Panc1 (cell line): Measurements from ENCODE around the gene SIX3. TPM values are rescaled to one million over a fixed set of nuclear protein-coding genes. Genes with fewer than 3 reads are reported as not detected.

ENCODE experiments used
- ATAC-seq: fragments of 200-7000 bp; cut with Tn5 transposase; 2 replicates; pipeline ENCODE4 v1.9.1; 2020; ENCODE audit warnings: mild to moderate bottlenecking, moderate library complexity
- BruUV-seq: library from RNA; stranded (reverse); fragments of 400-500 nt; replicated peaks from 2 replicates; lab custom pipeline; 2021; lab: Mats Ljungman, UMichigan
- CTCF ChIA-PET: fragments of 300-600 bp; sonication (Branson Sonifier 250); formaldehyde crosslinking; loops from one replicate; lab custom pipeline; 2022; ENCODE audit warnings: antibody characterized with exemption; lab: Charles Lee
- POLR2A ChIA-PET: fragments of 300-600 bp; sonication (Branson Sonifier 250); formaldehyde crosslinking; loops from one replicate; lab custom pipeline; 2022; ENCODE audit warnings: antibody characterized with exemption; lab: Charles Lee
- DNase-seq: peaks from one replicate; pipeline ENCODE4 v3.0.0-alpha.2; 2010; ENCODE audit warnings: low read depth, low spot score
- H3K27ac ChIP-seq: 2 replicates; pipeline ENCODE4 v1.5.1; 2011; ENCODE audit warnings: mild to moderate bottlenecking, low read length, inconsistent platforms
- H3K27me3 ChIP-seq: fragments of 200-500 bp; sonication (Bioruptor generic); 2 replicates; pipeline ENCODE4 v1.6.0; 2014; ENCODE audit warnings: low read length, inconsistent platforms; ENCODE audit not compliant: control insufficient read depth, insufficient read depth
- H3K36me3 ChIP-seq: fragments of 200-500 bp; sonication (Bioruptor generic); 2 replicates; pipeline ENCODE4 v1.5.1; 2014; ENCODE audit warnings: inconsistent platforms, mild to moderate bottlenecking, low read length, moderate library complexity; ENCODE audit not compliant: control insufficient read depth, insufficient read depth
- H3K4me1 ChIP-seq: 2 replicates; pipeline ENCODE4 v1.5.1; 2011; ENCODE audit warnings: inconsistent platforms, mild to moderate bottlenecking, low read length, moderate library complexity; ENCODE audit not compliant: control insufficient read depth, insufficient read depth
- H3K4me3 ChIP-seq, 2 experiments: 2 replicates each; pipeline ENCODE4 v1.5.1; 2011 to 2012; ENCODE audit warnings: low read depth in 2 of 2, low read length in 2 of 2, mild to moderate bottlenecking in 2 of 2, inconsistent platforms in 1 of 2, moderate library complexity in 1 of 2
- H3K9me3 ChIP-seq: fragments of 200-500 bp; sonication (Bioruptor generic); 2 replicates; pipeline ENCODE4 v1.5.1; 2014; ENCODE audit warnings: low read depth, mild to moderate bottlenecking, inconsistent platforms, low read length, moderate library complexity; ENCODE audit not compliant: control insufficient read depth, insufficient read depth
- POLR2AphosphoS5 ChIP-seq: IDR thresholded peaks from 2 replicates; pipeline ENCODE4 v1.6.1; 2012; ENCODE audit warnings: mild to moderate bottlenecking, low read depth, low read length, moderate library complexity
- SIN3A ChIP-seq: IDR thresholded peaks from 2 replicates; pipeline ENCODE4 v1.6.1; 2012; ENCODE audit warnings: low read depth, mild to moderate bottlenecking, low read length, moderate library complexity, borderline replicate concordance; ENCODE audit not compliant: insufficient read depth
- TCF7L2 ChIP-seq: IDR thresholded peaks from 2 replicates; pipeline ENCODE4 v1.6.1; 2011; ENCODE audit warnings: mild to moderate bottlenecking, low read depth, low read length, inconsistent platforms
- in situ Hi-C: cut with HindIII; loops from 2 replicates; pipeline ENCODE4 v1.10.0; 2016; ENCODE audit warnings: low sequenced_read_pairs, low pct_unique_long_range_greater_than_20kb
- intact Hi-C: fragments of 100-400 bp; cut with micrococcal nuclease; formaldehyde crosslinking; loops from one replicate; pipeline ENCODE4 v1.10.0; 2022; ENCODE audit not compliant: unreplicated experiment
- total RNA-seq: library from RNA; stranded (reverse); gene quantifications from one replicate; pipeline ENCODE4 v1.2.1, GENCODE V29; 2021; ENCODE audit not compliant: unreplicated experiment
- TF ChIP-seq, protein P1 (sequence below): fragments of 450-650 bp; IDR thresholded peaks from 2 replicates; pipeline ENCODE4 v1.5.1; 2017; ENCODE audit warnings: mild to moderate bottlenecking
- TF ChIP-seq, protein P2 (sequence below), 2 experiments: IDR thresholded peaks; 2 replicates each; pipeline ENCODE4 v1.6.1; 2011 to 2012; ENCODE audit warnings: low read depth in 2 of 2, control low read depth in 1 of 2, low read length in 1 of 2, mild to moderate bottlenecking in 1 of 2, moderate library complexity in 1 of 2; ENCODE audit not compliant: insufficient read depth in 1 of 2

The SIX3 gene
- total RNA-seq, 1 experiment from 2014 or later, result 0.21 TPM

DNA sequence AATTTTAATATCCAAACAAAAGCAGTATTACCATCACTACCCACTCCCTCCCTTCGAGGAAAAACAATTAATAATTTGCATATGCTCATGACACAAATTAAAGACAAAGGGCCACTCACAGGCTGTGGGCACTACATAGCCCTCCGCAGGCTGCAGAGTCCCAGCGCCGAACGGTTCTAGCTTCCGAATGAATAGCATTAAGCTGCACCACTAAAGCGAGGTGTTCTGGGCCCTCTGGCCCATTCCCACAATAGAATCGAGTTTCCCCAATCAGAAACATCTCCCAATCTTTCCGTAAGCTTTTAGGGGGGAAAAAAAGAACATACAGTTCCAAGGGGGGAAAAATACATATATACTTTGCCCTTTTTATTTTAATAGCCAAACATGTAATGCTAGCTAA, 14.5 kb upstream of the SIX3 start:
- H3K4me3 ChIP-seq, result no peak overlapping the region
- ATAC-seq (no peak), DNase-seq (no peak)
- POLR2A ChIA-PET, result no interaction called here
- H3K27ac ChIP-seq, result no peak overlapping the region
- H3K36me3 ChIP-seq, result no peaks in the 10 kb centered on the region
- in situ Hi-C loops (no loop called here), intact Hi-C loops (no loop called here)
- no TSS peak for BruUV-seq
- H3K9me3 ChIP-seq, result no peaks in the 10 kb centered on the region
- CTCF ChIA-PET, result no interaction called here
- TF ChIP-seq SIN3A (no peak), TCF7L2 (no peak), POLR2AphosphoS5 (no peak)
- TF ChIP-seq, protein P1, sequence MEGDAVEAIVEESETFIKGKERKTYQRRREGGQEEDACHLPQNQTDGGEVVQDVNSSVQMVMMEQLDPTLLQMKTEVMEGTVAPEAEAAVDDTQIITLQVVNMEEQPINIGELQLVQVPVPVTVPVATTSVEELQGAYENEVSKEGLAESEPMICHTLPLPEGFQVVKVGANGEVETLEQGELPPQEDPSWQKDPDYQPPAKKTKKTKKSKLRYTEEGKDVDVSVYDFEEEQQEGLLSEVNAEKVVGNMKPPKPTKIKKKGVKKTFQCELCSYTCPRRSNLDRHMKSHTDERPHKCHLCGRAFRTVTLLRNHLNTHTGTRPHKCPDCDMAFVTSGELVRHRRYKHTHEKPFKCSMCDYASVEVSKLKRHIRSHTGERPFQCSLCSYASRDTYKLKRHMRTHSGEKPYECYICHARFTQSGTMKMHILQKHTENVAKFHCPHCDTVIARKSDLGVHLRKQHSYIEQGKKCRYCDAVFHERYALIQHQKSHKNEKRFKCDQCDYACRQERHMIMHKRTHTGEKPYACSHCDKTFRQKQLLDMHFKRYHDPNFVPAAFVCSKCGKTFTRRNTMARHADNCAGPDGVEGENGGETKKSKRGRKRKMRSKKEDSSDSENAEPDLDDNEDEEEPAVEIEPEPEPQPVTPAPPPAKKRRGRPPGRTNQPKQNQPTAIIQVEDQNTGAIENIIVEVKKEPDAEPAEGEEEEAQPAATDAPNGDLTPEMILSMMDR, result no peak
- TF ChIP-seq, protein P2, sequence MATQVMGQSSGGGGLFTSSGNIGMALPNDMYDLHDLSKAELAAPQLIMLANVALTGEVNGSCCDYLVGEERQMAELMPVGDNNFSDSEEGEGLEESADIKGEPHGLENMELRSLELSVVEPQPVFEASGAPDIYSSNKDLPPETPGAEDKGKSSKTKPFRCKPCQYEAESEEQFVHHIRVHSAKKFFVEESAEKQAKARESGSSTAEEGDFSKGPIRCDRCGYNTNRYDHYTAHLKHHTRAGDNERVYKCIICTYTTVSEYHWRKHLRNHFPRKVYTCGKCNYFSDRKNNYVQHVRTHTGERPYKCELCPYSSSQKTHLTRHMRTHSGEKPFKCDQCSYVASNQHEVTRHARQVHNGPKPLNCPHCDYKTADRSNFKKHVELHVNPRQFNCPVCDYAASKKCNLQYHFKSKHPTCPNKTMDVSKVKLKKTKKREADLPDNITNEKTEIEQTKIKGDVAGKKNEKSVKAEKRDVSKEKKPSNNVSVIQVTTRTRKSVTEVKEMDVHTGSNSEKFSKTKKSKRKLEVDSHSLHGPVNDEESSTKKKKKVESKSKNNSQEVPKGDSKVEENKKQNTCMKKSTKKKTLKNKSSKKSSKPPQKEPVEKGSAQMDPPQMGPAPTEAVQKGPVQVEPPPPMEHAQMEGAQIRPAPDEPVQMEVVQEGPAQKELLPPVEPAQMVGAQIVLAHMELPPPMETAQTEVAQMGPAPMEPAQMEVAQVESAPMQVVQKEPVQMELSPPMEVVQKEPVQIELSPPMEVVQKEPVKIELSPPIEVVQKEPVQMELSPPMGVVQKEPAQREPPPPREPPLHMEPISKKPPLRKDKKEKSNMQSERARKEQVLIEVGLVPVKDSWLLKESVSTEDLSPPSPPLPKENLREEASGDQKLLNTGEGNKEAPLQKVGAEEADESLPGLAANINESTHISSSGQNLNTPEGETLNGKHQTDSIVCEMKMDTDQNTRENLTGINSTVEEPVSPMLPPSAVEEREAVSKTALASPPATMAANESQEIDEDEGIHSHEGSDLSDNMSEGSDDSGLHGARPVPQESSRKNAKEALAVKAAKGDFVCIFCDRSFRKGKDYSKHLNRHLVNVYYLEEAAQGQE (IDR thresholded peaks at IDR 0.05; ENCODE audit: insufficient read depth in 1 of 2, low read depth in 2 of 2, low read length in 1 of 2), result no peak
- H3K4me1 ChIP-seq, result no peaks in the 10 kb centered on the region
- H3K27me3 ChIP-seq, result peaks cover 15% of the 10 kb centered on the region

DNA sequence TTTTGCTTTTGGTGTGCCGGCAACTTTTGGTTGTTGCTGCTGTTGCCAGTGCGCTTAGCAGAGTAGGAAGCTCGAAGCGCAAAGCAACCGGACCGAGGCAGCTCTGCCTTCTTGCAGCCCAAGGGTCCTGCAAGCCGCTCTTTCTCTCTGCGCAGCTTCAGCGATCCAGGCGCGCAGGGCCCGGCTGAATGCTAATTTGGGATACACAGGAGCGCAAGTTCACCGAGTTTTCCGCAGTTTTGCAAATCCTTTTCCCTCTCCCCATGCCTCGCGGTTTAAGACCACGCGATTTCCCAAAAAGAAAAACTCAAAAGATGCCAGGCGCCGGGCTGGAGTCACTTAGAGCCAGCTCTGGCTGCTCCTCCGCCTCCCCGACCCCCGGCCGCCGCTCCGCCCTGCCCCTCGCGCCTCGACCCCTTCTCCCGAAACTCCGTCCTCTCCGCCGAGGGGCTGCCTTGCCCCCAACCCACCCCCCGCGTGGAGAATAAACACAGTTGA, 13.5 kb upstream of the SIX3 start:
- H3K9me3 ChIP-seq, result no peaks in the 10 kb centered on the region
- DNase-seq (no peak), ATAC-seq (no peak)
- in situ Hi-C loops, result no loop called here
- no peaks in the 10 kb centered on the region for H3K4me1 ChIP-seq
- BruUV-seq, result no TSS peak
- peaks cover 15% of the 10 kb centered on the region for H3K27me3 ChIP-seq
- ChIA-PET POLR2A (no interaction called here), CTCF (no interaction called here)
- TF ChIP-seq SIN3A (no peak), TCF7L2 (no peak), POLR2AphosphoS5 (no peak)
- TF ChIP-seq, protein P1, result no peak
- TF ChIP-seq, protein P2 (IDR thresholded peaks at IDR 0.05; ENCODE audit: insufficient read depth in 1 of 2, low read depth in 2 of 2, low read length in 1 of 2), result no peak
- intact Hi-C loops, result no loop called here
- H3K4me3 ChIP-seq, result no peak overlapping the region
- H3K36me3 ChIP-seq, result no peaks in the 10 kb centered on the region
- H3K27ac ChIP-seq, result no peak overlapping the region
